GM18505 (cell line): ENCODE measurements around the gene SEPTIN8.

Experiments used
- ATAC-seq: cut with Tn5 transposase; IDR thresholded peaks from one replicate; pipeline ENCODE4 v1.9.1; 2021; ENCODE audit not compliant: unreplicated experiment
- POLR2A ChIP-seq: IDR thresholded peaks from 4 replicates; pipeline ENCODE4 v1.6.1; 2011; ENCODE audit warnings: borderline replicate concordance; ENCODE audit not compliant: insufficient read depth, insufficient read length; ENCODE audit errors: extremely low read depth

Gene SEPTIN8

GRCh38 chr5:132770476-132771159 is 6.4 kb downstream of the SEPTIN8 start:
- no peak for ATAC-seq
- no peak for TF ChIP-seq POLR2A

GRCh38 chr5:132768485-132768868 is 8.6 kb downstream of the SEPTIN8 start:
- no peak for TF ChIP-seq POLR2A
- no peak for ATAC-seq

DNA sequence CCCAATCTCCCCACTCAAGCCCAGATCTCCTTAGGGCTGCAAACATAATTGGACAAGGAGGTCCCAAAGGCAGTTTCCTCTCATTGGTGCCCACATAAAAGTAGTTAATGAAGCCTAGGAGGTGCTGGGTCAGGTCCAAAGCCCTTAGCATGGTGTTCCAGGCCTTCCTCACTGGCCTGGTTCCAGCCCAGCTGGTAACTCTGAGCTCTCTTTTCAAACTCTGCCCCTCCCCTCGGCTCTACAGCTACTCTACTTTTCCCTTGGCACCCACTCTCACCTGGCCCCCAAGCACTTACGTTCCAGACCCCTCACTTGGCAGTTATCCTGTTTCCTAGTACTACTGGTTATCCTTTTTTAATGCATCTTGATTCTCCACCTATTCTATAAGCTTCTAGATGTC is 9.9 kb downstream of the SEPTIN8 start:
- no peak for ATAC-seq
- no peak for TF ChIP-seq POLR2A

DNA sequence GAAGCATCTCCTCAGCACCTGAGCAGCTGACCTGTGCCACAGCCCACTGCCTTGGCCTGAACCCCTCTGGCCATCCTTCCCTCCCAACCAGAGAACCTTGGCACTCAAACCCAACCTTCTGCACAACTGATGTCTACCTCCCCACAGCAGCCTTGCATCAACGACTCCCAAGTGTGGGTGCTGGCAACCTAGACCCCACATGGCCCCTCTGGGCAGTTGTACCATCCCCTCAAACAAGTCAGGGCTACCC is 10.3 kb downstream of the SEPTIN8 start:
- ATAC-seq, result no peak
- TF ChIP-seq POLR2A, result no peak

DNA sequence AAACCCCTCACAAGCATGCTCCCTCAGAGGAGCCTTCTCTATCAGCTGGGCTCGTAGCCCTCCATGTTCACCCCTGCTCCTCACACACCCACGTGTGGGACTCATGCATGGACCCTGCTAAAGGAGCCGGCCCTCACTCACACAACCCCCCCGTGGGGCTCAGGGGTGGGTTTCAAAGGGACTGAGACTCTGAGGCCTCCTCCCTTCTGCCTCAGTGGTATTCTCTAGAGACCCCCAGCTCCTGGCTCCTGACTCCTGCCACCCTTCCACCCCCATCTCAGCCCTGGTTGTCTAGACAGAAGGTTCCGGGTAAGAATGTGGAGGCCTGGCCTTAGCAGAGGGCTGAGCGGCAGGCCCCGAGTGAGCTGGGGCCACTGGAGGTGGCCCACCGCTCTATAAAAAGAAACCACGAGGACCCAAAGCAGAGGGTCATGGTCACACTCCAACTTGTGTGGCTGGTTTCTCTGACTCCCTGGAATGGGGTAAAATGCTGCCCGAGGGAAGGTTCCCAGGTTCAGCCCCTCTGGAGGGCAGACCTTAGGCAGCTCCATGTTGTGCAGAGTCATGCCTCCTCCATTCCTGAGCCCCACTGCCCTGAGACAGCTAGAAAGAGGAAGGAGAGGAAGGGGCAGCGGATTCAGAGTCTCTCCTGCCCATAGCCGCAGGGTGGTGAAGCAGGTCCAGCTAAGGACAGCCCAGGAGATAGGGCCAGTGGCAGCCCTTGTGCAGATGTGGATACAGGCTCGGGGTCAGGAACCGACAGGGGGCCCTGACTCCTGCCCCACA is 10.8 kb downstream of the SEPTIN8 start:
- no peak for TF ChIP-seq POLR2A
- no peak for ATAC-seq

DNA sequence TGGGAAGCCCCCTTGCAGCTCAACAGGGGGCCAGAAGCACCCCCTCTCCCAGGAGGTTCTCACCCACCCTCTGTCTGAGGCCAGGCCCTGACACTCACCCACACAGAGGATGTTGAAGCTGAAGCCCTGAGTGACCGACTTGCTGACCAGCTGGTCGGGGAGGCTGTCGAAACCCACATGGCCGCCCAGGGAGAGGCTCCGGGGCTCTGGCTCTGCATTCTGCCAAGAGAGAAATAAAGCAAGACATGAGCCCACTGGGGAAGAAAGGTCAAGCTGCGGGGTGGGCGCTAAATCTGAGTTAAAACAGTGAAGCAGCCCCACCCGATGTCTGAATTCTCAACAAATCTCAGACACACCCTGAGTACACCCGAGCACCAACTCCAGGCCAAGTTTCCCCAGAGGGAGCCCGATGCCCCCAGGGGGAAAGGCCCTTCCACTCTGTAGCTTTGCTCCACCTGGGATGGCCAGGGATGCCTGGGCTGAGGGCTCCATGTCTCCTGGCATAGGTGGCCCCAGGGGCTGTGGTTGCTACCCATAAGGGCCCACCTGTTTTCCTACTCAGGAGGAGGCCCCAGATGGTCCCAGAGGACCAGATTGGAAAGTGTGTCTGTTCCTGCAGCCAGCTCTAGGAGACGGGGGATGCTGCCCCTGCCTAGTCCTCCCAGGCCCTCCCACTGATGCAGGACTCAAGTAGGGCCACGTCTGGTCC is 11.6 kb downstream of the SEPTIN8 start:
- TF ChIP-seq POLR2A, result no peak
- no peak for ATAC-seq

- no peak for ATAC-seq
- no peak for TF ChIP-seq POLR2A
Measured at GRCh38 chr5:132764671-132765238, 12.3 kb downstream of the SEPTIN8 start.

- no peak for TF ChIP-seq POLR2A
- no peak for ATAC-seq
Measured at GRCh38 chr5:132764051-132764450, 13.0 kb downstream of the SEPTIN8 start.

- ATAC-seq, result no peak
- no peak for TF ChIP-seq POLR2A
Measured at GRCh38 chr5:132763181-132764036, 13.6 kb downstream of the SEPTIN8 start.

DNA sequence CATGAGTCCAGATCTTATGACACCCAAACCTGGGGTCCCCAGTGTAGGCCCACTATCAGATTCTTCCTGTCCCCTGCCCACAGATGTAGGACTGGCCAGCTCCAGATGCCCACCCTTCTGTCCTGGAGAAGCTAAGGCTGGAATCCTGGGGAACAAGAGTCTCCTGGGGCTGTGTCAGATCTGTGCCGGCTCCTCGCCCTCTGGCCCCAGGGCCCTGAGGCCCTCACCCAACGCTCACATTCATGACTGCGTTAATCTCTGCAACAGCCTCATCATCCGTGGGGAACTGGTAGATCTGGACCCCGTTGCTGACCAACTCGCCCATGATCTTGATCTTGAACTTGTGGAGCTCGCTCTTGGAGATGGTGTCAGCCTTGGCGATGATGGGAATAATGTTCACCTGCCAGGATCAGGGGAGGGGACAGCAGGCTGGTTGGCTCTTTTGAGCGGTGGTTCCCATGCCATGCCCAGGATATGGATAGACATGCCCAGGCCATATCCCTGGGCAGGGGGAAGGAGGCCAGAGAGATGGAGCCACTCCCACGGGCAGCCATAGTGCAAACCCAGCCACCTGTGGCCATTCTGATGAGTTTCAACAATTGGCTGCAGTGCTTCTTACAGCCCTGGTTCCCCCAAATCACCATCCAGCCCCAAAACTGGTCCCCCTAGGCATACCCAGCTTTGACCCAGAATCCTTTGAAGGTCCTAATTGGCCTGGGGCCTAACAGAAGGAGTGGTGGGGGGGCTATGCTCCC is 14.6 kb downstream of the SEPTIN8 start:
- ATAC-seq, result no peak
- TF ChIP-seq POLR2A, result no peak

DNA sequence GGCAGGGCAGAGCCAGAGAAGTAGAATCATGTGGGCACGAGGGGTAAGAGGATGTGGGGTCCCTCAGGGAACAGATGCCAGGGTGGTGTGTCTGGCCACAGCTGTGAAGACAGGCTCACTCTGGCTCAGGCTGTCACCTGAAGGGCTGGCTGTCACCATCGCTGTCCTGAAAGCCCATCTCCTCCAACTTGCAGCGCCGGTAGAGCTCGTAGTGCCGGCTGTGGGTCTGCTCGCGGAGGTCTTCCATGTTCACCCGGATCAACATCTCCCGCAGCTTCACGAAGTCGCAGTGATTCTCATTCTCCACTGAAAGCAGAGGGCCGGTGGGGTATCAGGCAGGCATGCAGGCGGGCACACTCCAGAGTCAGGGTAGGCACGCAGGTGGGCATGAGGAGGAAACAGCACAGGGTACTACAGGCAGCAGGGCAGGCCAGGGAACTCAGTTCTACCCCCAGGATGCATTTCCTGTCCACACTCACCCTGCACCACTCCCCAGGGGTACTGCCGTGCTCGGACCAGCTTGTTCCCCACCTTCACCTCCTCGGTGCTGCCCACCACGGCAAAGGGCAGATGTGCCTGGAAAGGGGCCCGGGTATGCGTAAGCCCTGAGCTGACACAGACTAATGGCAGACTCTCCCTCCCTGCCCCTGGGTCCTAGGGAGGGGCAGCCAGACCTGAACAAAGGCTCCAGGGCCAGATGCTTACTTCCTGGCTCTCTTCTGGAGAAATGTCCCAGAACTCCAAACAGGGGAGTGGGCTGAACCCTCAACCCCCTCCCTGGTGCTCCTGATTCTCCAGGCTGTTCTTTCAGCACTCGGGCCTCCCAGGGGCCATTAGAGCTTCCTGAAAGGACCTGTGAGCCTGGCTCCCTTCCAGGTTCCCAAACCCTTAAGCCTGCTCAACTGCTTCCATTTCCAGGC is 15.5 kb downstream of the SEPTIN8 start:
- TF ChIP-seq POLR2A, result no peak

More for the DNA sequence above, 15.5 kb downstream of the SEPTIN8 start:
- ATAC-seq, result no peak
